SIG-M5 treated with dmso at 0.1 percent for 504 hours (cell line): Measurements from ENCODE around the gene SV2C.
"Not testable (repeated sequence)": the region's sequence is repeated elsewhere in the genome, so short reads cannot be mapped to it uniquely, and the experiment has no call there.

Experiments used
- DNase-seq: peaks from one replicate; lab custom pipeline; 2025; ENCODE audit not compliant: unreplicated experiment; lab: John Stamatoyannopoulos, UW

SV2C gene

DNA sequence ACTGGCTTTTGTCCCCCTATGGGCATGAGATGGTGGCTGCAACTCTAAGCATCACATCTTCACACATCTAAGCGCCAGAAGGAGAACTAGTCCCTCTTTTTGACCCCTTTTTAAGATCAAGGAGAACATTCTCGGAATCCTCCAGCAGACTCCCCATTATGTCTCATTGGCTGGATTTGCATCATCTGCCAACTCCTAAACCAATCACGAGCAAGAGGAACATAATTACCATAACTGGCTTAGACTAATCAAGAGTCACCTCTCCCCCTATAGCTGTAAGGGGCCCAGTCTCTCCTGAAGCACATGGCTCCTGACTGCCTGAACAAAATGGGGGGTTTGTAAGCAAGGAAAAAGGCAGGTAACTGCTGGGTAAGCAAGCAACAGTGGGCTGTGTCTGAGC is 251.4 kb downstream of the SV2C start:
- no peak for DNase-seq

DNA sequence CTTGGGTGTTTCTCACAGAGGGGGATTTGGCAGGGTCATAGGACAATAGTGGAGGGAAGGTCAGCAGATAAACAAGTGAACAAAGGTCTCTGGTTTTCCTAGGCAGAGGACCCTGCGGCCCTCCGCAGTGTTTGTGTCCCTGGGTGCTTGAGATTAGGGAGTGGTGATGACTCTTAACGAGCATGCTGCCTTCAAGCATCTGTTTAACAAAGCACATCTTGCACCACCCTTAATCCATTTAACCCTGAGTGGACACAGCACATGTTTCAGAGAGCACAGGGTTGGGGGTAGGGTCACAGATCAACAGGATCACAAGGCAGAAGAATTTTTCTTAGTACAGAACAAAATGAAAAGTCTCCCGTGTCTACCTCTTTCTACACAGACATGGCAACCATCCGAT is 252.3 kb downstream of the SV2C start:
- not testable (repeated sequence) for DNase-seq

DNA sequence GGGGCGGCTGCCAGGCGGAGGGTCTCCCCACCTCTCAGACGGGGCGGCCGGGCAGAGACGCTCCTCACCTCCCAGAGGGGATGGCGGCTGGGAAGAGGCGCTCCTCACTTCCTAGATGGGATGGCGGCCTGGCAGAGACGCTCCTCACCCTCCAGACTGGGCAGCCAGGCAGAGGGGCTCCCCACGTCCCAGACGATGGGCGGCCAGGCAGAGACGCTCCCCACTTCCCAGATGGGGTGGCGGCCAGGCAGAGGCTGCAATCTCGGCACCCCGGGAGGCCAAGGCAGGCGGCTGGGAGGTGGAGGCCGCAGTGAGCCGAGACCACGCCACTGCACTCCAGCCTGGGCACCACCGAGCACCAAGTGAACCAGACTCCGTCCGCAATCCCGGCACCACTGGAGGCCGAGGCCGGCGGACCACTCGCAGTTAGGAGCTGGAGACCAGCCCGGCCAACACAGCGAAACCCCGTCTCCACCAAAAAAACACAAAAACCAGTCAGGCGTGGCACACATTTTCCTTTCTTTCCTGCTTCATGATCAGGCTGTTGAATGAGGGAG is 253.1 kb downstream of the SV2C start:
- not testable (repeated sequence) for DNase-seq

DNA sequence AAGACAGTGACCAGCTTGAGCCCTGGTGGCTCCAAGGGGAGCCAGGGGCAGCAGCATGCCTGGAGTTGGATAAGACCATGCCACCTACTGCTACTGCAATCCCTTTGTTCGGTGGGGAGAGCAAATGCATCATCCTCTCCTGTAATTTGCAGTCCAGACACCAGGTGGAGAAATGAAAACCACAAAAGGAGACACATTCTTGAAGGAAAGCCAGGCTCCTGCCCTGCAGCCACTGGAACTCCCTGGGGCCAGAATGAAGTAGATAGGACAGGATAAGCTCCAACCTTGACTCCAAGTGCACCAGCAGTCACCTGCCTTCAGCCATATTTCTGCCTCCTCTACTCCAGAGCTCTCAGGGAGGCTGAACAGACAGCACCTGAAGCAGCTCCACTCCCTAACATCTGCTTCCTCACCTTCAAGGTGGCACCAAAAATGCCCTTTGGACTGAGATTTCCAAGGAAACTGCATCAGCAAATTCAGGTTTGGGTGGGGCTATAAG is 254.8 kb downstream of the SV2C start:
- peak; percentile 64 for DNase-seq

DNA sequence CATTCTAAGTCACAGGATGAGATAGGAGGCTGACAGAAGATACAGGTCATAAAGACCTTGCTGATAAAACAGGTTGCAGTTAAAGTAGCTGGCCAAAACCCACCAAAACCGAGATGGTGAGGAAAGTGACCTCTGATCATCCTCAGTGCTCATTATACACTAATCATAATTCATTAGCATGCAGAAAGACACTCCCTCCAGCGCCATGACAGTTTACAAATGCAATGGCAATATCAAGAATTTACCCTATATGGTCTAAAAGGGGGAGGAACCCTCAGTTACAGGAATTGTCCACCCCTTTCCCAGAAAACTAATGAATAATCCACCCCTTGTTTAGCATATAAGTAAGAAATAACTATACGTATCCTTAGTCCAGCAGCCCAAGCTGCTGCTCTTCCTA is 256.7 kb downstream of the SV2C start:
- no peak for DNase-seq

DNA sequence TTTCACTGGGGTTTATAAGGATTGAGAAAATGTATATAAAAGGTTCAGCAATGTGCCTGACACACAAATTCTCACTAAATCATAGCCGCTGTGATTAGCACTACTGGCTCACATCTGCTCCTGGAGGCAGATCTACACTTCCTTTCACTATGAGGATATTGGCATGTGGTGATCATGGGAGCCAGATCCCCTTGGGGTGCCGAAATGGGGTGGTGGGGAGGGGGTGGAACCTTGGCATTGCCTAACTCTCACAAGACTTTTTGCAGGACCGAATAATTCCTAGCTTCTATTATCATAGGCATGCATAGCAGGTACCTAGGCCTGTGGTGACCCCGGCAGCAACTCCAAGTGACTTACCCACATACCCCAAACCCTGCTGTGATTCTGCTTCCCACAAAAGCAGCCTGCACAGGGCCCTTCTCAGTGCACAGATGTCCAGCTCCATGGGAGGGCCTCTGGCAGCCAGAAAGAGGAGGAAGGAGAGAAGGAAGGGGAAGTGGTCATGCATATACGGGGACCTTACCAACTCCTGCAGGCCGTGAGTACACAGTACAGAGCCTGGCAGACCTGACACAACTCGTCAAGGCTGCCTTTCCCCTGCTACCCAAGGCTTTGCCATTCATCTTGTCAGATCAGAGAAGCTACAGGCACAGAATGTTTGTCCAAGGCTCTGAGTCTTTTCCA is 258.6 kb downstream of the SV2C start:
- DNase-seq, result peak; percentile 43

DNA sequence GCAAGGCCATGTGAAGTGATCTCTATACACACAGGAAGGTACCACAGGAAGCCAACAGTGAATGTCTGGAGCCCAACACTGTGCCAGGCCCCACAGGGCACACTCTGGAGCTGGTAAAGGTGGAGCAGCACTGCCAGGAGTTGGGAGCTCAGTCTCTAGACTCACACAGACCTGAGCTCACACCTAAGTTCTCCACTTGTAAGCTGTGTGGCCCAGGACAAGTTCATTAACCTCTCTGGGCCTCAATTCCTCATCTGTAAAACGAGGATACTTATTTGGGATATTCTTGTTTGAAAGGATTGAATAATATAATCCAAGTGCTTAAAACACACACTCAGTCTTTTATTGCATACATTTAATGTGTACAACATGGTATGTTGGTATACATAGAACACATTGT is 259.3 kb downstream of the SV2C start:
- DNase-seq, result no peak

DNA sequence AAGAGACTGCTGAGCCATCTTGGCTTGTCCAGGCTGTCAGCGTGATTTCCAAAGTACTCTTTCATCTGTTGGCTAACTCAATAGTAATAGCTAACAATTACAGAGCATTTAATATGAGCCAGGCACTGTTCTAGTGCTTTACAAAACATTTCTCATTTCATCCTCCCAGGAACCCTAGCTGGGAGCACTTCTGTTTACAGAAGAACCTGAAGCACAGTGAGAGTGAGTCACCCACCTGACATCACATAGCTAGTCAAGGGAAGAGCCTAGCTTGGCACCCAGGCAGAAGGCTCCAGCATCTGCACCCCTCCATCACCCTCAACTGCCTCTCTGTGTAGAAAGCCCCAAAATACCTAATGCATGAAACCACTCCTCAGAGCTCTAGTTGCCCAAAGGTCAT is 262.4 kb downstream of the SV2C start:
- DNase-seq, result no peak

DNA sequence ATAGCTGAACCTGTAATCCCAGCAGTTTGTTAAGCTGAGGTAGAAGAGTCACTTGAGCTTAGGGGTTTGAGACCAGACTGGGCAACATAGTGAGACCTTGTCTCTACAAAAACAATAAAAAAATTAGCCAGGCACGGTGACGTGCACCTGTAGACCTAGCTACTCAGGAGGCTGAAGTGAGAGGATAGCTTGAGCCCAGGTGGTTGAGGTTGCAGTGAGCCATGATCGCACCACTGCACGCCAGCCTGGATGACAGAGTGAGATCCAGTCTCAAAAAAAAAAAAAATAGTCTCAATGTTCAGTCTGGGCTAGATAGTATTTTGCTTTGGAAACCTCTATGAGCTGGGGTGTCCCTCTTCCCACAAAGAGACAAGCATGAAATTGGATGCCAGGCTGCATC is 268.0 kb downstream of the SV2C start:
- no peak for DNase-seq

DNA sequence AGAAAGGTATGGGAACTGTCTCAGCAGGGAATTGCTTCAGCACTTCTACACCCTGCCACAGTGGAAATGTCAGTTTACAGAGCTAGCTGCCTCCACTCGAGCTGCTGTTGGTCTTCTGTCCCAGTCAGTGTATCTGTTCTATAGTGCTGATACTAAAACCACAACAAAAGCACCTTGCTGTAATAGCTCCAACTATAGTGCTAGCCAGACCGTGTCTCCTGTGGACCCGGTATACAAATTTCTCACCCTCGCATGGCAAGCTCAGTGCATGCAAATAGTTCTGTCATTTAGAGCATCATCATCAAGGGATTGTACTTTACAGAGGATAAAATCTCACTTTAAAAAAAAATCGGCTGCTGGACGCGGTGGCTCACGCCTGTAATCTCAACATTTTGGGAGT is 268.4 kb downstream of the SV2C start:
- DNase-seq, result no peak

DNA sequence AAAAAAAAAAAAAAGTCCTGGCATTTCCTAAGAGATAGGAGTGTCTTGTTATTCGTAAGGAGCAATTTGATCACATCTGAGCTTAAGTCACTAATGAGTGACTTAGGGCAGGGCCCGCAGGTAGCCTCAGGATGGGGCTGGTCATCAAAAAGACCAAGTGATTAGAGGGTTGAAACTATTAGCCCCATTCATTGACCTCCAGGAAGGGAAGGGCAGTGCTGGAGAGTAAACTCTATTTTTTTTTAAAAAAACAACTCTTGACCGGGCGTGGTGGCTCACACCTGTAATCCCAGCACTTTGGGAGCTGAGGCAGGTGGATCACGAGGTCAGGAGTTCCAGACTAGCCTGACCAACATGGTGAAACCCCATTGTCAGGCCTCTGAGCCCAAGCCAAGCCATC is 273.7 kb downstream of the SV2C start:
- no peak for DNase-seq

DNA sequence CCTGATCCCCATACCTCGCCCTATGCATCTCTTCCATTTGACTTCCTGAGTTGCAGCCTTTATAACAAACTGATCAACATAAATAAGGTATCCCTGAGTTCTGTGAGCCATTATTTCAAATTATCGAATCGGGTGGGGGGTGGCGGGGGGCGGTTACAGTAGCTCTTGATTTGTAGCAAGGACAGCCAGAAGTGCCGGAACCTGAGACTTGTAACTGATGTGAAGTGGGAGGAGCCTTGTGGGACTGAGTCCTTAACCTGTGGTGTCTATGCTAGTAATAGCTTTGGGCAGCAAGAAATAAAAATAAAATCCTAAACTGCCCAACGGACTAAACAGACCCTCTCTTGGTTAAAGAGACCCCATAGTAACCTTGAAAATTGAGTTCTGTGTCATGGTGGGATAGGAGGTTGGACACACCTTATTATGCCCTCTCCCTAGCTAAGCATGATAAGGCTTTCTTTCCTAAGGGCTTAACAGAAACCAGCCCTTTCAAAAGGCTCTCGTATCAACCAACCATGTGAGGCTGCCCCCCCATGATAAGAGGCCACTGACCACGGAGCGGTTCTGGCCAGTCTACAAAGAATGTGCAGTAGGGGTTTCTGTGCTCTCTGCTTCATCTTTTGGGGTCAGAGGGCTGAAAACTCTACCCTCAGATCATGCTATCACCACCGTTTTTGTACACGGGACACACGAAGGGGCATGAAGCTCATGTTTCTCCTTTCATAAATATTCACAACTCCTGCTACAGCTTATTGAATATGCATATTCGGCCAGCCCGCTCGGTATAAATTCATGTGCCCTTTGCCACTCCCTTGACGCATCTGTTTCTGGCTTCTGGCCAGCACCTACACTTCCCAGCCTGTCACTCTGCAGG is 280.4 kb downstream of the SV2C start:
- DNase-seq, result no peak

DNA sequence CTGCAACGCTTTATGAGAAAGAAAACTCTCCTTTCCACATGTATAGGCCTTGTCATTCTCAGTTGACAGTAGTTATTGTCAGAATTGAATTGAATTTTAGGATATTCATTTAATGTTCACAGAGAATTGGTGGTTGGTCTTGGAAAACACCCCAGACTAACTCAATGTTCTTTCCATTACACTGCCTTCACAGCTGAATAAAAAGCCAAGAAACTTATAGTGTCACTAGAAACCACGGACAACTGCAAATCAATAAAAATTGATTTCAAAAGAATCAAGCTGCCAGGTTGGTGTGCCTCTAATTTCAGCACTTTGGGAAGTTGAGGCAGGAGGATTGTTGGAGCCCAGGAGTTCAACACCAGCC is 281.0 kb downstream of the SV2C start:
- DNase-seq, result no peak

DNA sequence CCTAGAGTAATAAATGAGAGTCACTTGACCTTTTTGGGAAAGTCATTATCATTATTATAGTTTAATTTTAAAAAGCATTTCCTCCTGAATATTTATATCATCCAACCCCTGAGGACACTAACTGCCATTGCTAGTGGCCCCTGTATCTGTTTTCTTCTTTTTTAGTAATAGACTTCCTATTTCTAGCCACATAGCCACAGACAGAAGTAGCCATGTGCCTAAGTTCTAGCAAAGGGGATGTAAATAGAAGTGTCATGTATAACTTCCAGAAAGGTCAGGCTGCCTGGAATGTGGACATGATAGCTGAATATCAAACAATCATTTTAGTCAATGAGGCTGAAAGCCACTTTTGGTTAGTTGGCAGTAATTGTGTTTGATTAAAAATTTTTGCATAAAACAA is 282.4 kb downstream of the SV2C start:
- DNase-seq, result peak; percentile 52

DNA sequence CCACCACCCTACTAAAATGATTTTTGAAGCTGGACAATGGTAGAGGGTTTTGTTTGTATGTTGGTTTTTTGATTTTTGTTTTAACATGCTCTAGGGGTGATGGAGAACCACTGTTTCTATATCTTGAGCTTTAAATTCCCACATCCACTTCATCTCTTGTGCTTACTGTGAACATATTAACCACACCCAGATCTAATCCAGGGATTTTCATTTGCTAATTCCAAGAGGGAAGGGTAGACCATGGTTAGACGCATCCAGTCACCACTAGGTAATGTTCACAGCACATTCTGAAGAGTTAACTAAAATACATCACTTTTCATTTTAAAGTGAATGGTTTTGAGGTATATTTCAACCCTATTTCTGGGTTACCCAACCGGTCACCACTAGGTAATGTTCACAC is 283.4 kb downstream of the SV2C start:
- DNase-seq, result no peak

DNA sequence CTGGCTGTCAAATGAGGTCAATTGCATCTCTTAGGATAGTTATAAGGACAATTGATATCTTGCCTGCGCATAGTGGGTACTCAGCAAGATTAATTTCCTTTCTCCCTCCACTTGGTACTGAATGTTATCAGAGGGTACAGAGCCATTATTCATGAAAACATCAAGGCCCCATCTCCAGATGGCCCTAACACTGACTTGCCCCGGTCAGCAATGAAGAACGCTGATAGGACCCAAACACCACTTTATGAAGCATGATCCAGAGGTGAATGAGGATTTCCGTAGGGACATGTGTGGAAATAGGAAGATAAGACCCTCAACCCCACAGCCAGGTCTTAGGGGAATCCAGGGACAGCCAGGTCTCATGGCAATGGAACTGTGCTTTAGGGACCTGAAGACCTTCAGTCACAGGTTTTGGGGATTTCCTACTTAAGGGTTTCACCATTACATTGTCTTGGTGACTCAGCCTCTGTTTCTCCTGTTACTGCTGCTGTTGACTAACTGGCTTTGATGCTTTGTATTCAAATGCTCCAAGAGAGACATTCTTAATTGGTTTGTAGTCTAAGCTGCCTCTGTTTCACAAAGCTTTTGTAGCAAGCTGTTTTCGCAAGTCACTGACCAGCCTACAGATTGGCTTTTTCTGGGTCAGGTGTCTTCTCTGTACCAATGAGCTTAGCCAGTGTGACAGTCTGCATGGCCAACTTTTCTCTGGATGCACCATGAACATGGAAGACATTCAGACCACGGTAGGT is 284.6 kb downstream of the SV2C start:
- DNase-seq, result peak; percentile 41

DNA sequence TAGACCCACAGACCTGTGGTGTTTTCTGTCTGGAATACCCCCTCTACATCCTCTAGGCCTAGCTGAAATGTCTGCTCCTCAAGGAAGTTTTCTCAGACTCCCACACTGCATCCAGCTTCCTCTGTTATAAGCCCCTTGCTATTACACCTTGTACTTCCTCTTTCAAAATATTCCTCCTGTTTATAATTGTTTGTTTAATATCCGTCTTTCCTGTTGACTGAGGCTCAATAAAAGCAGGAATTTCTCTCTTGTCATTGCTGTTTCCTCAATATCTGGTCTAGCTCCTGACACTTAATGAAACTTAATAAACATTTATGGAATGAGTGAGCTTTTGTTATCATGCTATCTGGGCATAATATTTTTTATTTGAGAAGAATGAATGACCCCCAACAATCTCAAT is 285.8 kb downstream of the SV2C start:
- no peak for DNase-seq

DNA sequence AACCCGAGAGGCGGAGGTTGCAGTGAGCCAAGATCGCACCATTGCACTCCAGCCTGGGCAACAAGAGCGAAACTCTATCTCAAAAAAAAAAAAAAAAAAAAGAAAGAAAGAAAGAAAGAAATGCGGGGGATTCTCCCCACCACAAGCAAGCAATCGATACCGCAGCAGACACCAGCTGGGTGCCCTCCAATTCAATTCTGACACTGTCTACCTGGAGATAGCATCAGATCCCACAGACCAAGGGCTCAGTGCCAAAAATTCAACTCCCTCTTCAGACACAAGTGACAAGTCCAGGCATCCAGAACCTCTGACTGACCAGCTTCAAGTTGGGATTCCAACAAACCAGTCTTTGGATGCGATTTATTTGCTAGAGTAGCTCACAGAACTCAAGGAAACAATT is 286.5 kb downstream of the SV2C start:
- not testable (repeated sequence) for DNase-seq

DNA sequence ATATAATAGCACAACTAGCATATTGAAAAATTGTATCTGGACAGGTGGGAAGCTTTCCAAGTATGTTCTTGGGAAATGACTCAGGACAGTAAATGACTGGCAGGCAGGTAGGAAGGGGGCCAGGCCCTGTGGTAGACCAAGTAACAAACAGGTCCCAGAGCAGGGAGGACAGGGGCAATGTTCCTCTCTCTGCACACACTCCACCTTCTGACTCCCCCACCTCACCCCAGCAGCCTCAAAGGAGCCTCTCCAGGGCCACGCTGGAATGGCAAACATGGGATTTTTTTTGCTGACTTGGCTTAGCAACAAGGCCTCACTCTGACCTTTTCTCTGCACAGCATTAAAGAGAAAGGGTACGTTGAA is 288.8 kb downstream of the SV2C start:
- DNase-seq, result no peak

DNA sequence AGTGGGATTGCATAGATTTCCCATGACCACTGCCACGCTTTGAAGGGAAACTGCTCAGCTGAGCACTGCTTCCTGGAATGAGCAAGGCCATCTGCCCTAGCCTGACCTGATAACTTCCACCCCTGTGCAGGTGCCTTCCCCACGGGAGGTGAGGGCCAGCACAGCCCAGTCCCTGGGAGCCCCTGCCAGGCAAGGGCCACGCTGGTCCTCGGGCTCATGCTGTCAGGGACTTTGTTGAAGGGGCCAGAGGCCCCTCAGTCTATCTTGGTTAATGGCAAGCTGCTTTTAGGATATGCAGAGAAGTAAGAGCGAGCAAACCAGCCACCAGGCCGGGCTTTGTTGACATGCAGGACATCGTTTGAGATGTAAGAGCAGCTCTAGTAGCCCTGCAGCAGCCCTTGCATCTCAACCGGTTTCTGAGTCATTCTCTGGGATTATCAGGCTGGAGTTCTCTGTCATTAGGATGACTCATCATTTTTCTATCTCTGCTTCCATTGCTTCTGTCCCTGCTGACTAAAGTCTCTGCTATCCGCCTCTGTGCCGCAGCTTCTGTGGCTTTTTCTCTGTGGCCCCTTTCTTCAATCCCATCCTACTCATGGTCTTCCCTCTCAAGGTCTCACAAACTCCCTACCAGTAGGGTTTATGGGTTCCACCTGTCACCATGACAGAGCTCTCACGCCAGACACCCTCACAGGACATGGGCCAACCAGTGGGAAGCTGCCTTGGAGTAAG is 289.3 kb downstream of the SV2C start:
- DNase-seq, result peak; percentile 40
